AG09309 (cell line): ENCODE measurements around the gene RP9.
A peak's percentile ranks its signal among the peaks of the same experiment; 100 is the strongest.

ENCODE experiments used
- DNase-seq: peaks from one replicate; pipeline ENCODE4 v3.0.0-alpha.2; 2010; ENCODE audit warnings: low read depth
- H3K4me3 ChIP-seq: 2 replicates; pipeline ENCODE4 v1.5.1; 2011; ENCODE audit warnings: mild to moderate bottlenecking, low read depth, low read length, moderate library complexity; ENCODE audit not compliant: control insufficient read depth
- CTCF ChIP-seq: IDR thresholded peaks from 2 replicates; pipeline ENCODE4 v1.5.1; 2011; ENCODE audit warnings: mild to moderate bottlenecking, low read depth, low read length, inconsistent platforms; ENCODE audit not compliant: insufficient read depth, control insufficient read depth; ENCODE audit errors: missing control alignments

RP9 gene

GRCh38 chr7:33109005-33109757 is at the start of gene RP9:
RP9 (minus strand) TSS chr7:33109404; CDS start chr7:33109372, 32 bp downstream.
- TF ChIP-seq CTCF, result no peak
- H3K4me3 ChIP-seq, result peak within 1 kb of the TSS; percentile 64
- no peak for DNase-seq

- H3K4me3 ChIP-seq, result no peak overlapping the region
- DNase-seq, result no peak
- no peak for TF ChIP-seq CTCF
These were observed 48.6 kb upstream of the RP9 start for GRCh38 chr7:33157781-33158180.

GRCh38 chr7:33157311-33157710 is 48.1 kb upstream of the RP9 start:
- DNase-seq, result no peak
- TF ChIP-seq CTCF, result no peak
- no peak overlapping the region for H3K4me3 ChIP-seq

GRCh38 chr7:33156441-33156840 is 47.2 kb upstream of the RP9 start:
- H3K4me3 ChIP-seq, result no peak overlapping the region
- no peak for DNase-seq
- TF ChIP-seq CTCF, result no peak

- no peak overlapping the region for H3K4me3 ChIP-seq
- peak; percentile 51 for DNase-seq
- no peak for TF ChIP-seq CTCF
These were observed 46.6 kb upstream of the RP9 start for GRCh38 chr7:33155811-33156210.

- DNase-seq, result no peak
- no peak for TF ChIP-seq CTCF
- H3K4me3 ChIP-seq, result no peak overlapping the region
These were observed 42.9 kb upstream of the RP9 start for GRCh38 chr7:33152087-33152486.
